SH-SY5Y (cell line): Measurements from ENCODE around the gene GAS7.

Experiments
- GATA2 ChIP-seq: IDR thresholded peaks from 2 replicates; pipeline ENCODE4 v1.6.1; 2011; ENCODE audit warnings: mild to moderate bottlenecking, low read depth, low read length
- GATA3 ChIP-seq: IDR thresholded peaks from 2 replicates; pipeline ENCODE4 v1.6.1; 2011; ENCODE audit warnings: low read depth, mild to moderate bottlenecking, low read length, moderate library complexity

The GAS7 gene

GRCh38 chr17:10192972-10193371 is 5.4 kb downstream of the GAS7 start:
- no peak for TF ChIP-seq GATA3
- TF ChIP-seq GATA2: no peak

DNA sequence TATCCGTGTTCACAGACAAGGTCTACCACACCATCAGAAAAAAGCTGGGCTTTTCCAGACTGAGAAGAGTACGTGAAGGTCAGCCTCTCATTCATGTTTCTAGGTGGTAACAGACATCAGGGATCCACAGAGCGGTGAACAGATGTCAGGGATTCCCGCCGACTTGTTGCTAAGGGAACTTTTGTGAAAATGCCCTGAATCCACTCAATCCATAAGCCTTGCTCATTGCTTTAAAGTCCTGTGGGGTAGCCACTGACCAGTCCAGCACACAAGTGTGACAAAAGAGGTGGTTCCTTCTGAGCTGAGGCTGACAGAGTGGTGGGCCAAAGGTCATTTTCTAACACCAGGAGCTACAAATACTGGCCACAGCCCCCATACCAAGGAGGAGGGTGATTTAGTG is 5.9 kb downstream of the GAS7 start:
- TF ChIP-seq GATA2 (no peak), GATA3 (no peak)

DNA sequence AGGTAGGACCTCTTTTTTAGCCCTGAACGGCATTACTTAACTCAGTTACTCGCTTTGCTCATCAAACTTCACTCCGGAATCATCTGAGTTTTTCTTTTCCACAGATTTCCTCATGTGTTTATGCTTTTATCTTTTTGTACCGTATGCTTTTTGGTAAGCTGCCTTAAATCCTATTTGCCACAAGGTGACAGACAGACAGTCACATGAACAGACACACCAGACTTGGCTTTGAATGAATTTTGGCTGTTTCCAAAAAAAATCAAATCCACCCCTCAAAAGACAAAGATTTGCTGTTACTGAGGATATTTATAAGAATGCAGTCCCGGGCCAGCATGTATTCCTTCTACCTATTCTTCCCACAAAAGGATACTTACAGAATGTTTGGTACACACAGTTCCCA is 10.9 kb downstream of the GAS7 start:
- TF ChIP-seq GATA3 (no peak), GATA2 (no peak)

GRCh38 chr17:10186771-10187410 is 11.5 kb downstream of the GAS7 start:
- no peak for TF ChIP-seq GATA3
- TF ChIP-seq GATA2: no peak

DNA sequence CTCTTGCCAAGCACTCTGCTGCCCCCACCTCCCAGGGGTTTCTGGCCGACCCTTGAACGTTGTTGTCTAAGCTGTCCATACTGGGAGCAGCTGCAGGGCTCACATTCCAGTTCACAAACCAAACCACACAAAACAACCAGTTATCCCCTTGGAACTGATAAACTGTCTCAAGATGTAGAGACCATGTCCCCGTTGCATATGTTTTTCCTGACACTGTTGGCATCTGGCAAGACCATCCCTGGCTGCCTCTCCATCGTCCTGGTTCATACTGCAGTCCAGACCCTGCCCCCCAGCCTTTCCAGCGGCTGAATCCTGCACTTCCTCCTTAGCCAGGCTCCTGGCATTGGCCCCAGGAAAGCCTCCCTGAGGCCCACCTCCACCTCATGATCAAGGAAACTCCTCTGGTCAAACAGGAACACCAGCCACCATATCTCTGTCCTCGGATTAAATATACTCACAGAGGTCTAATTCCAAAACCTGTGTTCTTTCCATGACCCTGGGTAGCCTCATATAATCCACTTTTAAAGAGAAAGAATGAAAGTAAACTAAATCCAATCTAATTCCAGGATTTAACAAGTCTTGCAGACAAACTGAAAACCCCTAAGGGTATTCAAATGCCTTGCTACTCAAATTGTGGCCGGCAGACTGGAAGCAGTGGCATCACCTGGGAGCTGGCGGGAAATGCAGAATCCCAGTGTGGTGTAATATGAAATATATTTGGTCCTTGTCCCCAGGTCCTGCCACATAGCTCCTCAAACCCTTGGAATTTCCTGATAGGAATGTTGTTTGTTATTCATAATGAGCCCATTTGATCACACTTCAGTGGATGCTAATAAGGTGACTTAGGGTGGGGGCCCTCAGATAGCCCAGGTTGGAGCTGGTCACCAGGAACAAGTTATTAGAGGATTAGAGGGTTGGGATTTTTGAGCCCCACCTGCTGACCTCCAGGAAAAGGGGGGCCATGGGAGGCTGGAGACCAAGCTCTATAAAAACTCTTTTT is 14.2 kb downstream of the GAS7 start:
- TF ChIP-seq GATA3 (no peak), GATA2 (no peak)

- TF ChIP-seq GATA3 (no peak), GATA2 (no peak)
Observed at GRCh38 chr17:10182785-10183184, 15.6 kb downstream of the GAS7 start.

DNA sequence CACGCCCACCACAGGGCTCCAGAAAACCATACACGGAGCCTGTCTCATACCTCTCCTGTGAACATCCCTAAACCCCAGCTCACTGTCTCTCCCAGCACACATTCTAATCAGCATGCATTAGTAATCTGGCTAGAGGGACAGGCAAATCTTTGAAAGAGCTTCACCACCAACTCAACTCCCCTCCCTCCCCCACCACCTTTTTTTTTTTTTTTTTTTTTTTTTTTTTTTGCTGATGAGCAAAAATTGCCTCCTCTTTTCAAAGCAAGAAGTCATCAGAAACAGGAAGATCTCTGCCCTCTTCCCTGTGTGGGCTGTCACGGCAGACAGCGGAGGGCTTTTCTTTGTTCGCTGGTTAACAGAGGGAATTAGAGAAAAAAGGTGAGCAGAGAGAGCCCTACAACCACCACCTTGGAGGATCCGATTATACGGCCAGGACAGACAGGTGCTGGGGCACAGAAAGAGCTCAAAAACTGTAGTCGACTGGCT is 19.9 kb downstream of the GAS7 start:
- TF ChIP-seq GATA2 (no peak), GATA3 (no peak)

GRCh38 chr17:10177913-10178505 is 20.4 kb downstream of the GAS7 start:
- TF ChIP-seq GATA2 (no peak), GATA3 (no peak)

- TF ChIP-seq GATA3: no peak
- no peak for TF ChIP-seq GATA2
Observed at GRCh38 chr17:10177131-10177912, 21.1 kb downstream of the GAS7 start.

DNA sequence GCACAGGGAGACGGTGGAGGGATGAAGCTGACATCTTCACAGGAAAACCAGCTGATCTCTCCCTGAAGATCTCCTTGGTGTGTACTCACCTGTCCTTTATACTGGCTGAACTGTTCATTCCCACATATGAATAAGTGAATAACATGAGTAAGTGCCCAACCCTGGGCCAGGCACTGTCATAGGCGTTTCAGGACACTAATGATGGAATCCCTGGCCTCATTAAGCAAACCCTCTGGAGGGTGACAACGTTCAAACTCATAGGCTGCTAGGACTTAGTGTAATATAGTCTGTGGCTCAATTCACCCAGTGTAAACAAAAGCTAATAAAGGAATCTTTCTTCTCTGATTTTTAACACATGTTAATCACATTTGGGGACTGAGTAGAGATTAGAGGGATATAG is 24.5 kb downstream of the GAS7 start:
- TF ChIP-seq GATA2 (no peak), GATA3 (no peak)

DNA sequence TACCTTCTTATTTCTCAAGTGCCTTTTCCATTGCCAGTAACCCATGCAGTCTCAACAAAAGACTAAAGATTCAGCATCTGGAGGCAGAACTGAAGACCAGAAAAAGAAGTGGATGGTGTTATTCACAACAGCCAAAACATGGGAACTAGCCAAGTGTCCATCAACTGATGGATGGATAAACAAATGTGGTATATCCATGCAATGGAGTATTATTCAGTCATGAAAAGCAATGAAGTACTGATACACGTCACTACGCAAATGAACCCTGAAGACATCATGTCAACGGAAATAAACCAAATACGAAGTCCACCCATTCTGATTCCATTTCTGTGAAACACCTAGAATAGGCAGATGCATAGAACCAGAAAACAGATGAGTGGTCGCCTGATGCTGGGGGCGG is 25.6 kb downstream of the GAS7 start:
- TF ChIP-seq GATA3 (no peak), GATA2 (no peak)

DNA sequence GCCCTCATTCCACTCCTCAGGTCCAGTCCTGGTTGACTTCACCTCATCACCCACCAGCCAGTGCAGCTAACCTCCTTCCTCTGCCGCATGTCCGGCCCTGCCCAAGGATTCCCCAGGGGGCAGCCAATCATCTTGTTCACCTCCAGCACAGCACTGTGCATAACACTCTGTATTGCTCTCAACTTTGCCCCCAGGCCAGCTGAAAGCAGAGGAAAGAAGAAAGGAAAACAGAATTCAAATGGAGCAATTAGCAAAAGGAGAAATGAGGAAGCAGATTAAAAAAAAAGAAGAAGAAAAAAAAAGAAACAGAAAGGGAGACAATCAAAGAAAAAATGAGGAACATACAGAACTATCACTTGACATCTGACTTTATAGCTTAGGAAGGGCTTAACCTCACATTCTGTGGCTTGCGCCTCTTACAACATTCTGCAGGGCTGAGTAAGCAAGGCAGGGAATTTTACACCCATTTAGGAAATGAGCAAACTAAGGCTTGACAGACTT is 26.1 kb downstream of the GAS7 start:
- TF ChIP-seq GATA2: no peak
- no peak for TF ChIP-seq GATA3

DNA sequence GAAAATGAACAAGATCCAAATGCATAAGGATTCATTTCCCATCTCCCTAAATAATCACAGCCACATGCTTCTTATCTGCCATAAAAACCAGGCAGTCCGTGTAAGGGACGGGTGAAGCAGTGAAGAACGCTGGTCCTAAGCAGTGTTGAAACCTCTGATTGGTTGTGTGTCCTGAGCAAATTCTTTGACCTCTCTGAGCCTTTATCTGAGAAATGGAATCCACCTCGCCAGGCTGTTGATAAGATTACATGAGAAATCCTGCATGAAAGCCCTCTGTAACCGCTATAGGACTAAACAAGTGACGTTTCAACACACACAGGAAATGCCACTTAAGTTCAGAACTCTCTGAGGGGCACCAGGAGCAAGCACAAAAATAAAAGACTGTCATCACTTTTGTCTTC is 26.8 kb downstream of the GAS7 start:
- TF ChIP-seq GATA2: no peak
- no peak for TF ChIP-seq GATA3
